NB4 (cell line): Measurements from ENCODE around the gene RPL38.

Source experiments
- DNase-seq: peaks from one replicate; pipeline ENCODE4 v3.0.0; 2010; ENCODE audit warnings: low read depth
- H3K4me3 ChIP-seq: one replicate; pipeline ENCODE4 v1.5.1; 2011; ENCODE audit warnings: mild to moderate bottlenecking, low read depth, low read length, moderate library complexity
- MAX ChIP-seq: IDR thresholded peaks from 2 replicates; pipeline ENCODE4 v1.6.1; 2011; ENCODE audit warnings: low read depth, low read length
- MYC ChIP-seq: IDR thresholded peaks from 2 replicates; pipeline ENCODE4 v1.6.1; 2011; ENCODE audit warnings: low read depth, low read length
- POLR2A ChIP-seq: IDR thresholded peaks from 2 replicates; pipeline ENCODE4 v1.6.1; 2011; ENCODE audit warnings: mild to moderate bottlenecking; ENCODE audit not compliant: insufficient read length; ENCODE audit errors: extremely low read depth
- TF ChIP-seq, protein P1 (sequence below): IDR thresholded peaks from one replicate; pipeline ENCODE4 v1.5.1; 2012; ENCODE audit warnings: low read depth, low read length

RPL38 gene

GRCh38 chr17:74196541-74197317, 6.7 kb upstream of the RPL38 start:
- TF ChIP-seq MAX (no peak), MYC (no peak), POLR2A (no peak)
- TF ChIP-seq, protein P1, sequence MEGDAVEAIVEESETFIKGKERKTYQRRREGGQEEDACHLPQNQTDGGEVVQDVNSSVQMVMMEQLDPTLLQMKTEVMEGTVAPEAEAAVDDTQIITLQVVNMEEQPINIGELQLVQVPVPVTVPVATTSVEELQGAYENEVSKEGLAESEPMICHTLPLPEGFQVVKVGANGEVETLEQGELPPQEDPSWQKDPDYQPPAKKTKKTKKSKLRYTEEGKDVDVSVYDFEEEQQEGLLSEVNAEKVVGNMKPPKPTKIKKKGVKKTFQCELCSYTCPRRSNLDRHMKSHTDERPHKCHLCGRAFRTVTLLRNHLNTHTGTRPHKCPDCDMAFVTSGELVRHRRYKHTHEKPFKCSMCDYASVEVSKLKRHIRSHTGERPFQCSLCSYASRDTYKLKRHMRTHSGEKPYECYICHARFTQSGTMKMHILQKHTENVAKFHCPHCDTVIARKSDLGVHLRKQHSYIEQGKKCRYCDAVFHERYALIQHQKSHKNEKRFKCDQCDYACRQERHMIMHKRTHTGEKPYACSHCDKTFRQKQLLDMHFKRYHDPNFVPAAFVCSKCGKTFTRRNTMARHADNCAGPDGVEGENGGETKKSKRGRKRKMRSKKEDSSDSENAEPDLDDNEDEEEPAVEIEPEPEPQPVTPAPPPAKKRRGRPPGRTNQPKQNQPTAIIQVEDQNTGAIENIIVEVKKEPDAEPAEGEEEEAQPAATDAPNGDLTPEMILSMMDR: no peak
- no peak overlapping the region for H3K4me3 ChIP-seq
- DNase-seq: no peak

- no peak overlapping the region for H3K4me3 ChIP-seq
- no peak for DNase-seq
- TF ChIP-seq, protein P1: no peak
- no peak for TF ChIP-seq POLR2A
- no peak for TF ChIP-seq MYC
Measured at GRCh38 chr17:74197801-74198200, 5.7 kb upstream of the RPL38 start.

DNA sequence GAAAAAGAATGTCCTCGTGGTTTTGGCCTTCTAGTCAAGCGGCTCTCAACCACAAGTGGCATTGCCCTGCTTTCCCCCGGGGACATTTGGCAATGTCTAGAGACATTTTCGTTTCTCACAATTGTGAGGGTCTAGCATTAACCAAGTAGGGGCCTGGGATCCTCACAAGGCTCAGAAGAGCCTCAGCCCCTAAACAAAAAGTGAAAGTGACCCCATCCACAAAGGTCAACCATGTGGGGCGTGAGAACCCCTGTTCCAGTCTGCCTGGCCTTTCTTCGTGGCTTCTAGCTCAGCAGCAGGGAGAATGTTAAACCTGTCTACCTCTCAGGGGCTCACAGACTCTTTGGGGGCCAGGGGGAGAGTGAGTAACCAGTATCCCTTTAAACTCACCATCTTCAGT, 4.8 kb upstream of the RPL38 start:
- no peak for DNase-seq
- TF ChIP-seq, protein P1: no peak
- TF ChIP-seq MYC: no peak
- no peak for TF ChIP-seq MAX
- TF ChIP-seq POLR2A: no peak
- no peak overlapping the region for H3K4me3 ChIP-seq

GRCh38 chr17:74199306-74200092, 4.0 kb upstream of the RPL38 start:
- no peak overlapping the region for H3K4me3 ChIP-seq
- TF ChIP-seq, protein P1: peak; percentile 92
- no peak for TF ChIP-seq MAX
- peak; percentile 61 for DNase-seq

DNA sequence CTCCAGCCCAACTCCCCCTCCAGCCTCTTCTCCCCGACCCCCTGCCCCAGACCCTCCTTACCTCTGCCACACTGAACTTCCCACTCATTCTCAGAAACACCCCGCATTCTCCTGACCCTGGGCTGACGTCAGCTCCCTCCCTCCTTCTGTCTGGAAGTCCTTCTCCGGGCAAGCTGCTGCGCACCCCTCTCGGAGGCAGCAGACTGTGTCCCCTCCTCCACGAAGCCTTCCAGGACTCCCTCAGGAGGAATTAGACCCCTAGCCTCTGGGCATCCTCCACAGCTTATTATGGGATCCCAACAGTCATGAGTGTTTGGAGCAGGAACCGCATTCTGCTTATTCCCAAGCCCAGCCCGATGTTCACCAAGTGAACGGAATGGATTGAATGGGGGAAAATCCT, 3.4 kb upstream of the RPL38 start:
- TF ChIP-seq, protein P1: no peak
- TF ChIP-seq MYC (no peak), MAX (no peak), POLR2A (no peak)
- no peak for DNase-seq
- H3K4me3 ChIP-seq: no peak overlapping the region
